ENCODE data around the gene PEX26.
"Not testable (repeated sequence)": the region's sequence is repeated elsewhere in the genome, so short reads cannot be mapped to it uniquely, and the experiment has no call there.

The PEX26 gene

DNA sequence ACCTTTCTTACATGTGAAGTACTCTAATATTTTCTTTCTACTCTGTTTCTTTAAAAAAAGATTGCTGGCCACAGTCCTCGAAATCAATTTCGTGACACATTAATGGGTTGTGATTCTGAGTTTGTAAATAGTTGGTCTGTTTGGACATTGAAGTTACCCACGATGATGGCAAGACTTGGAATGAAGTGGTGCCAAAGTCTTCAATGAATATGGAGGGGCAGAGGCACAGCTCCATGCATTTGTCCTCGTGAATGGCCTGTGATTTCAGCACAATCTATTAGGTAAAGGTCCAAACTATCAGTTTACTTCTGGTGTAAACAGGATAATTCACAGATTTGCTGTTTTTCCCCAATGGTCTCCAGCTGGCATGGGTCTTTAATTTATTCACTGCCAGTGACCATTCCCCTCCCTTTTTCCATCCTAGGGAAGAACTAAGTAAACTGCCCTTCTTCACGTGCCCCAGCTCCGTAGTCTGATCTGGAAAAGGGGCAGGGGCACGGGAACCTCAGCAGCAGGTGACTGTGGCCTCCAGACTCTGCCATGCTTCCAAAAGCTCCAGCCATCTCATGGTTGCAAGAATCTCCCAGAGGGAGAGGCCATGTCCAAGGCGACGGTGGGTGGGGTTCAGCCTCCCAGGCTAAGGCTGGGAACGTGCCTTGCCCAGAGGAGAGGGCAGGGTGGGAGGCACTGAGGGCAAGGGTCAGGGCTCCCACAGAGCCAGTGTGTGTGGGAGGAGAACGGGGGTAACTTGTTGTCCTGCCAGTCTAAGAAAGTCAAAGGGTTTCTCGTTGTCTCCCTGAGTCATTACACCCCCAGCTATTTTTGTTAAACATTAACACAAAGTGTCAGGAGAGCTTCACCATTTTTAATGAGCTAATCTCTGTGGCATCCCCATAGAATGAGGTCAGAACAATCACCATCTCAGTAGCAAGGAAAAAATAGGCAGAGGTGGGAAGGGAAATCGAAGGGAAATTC, 16.9 kb upstream of the PEX26 start:
- Histone ChIP-seq H2BK120ac (ENCODE audit: low read depth, low read length) (no peak overlapping the region), H3K4me2 (ENCODE audit: low read length, poor library complexity, severe bottlenecking) (no peak overlapping the region), H3K36me3 (ENCODE audit: control insufficient read depth in 1 of 2, insufficient read depth in 2 of 2, low read depth in 1 of 2, low read length in 2 of 2) (no peaks in the 10 kb centered on the region), H3K23ac (ENCODE audit: low read length in 2 of 2) (no peak overlapping the region), H2BK12ac (ENCODE audit: low read length in 2 of 2) (no peak overlapping the region), H3K9ac (ENCODE audit: low read length) (peak overlapping the region; percentile 14), H3K4ac (ENCODE audit: low read depth in 1 of 2, low read length in 2 of 2) (peak overlapping the region in 1 of 2 experiments; percentile 10), H2BK15ac (ENCODE audit: low read depth, poor library complexity, severe bottlenecking) (no peak overlapping the region), H2AFZ (ENCODE audit: low read depth, low read length) (no peak overlapping the region), H2BK5ac (ENCODE audit: low read depth, low read length, poor library complexity, severe bottlenecking) (peak overlapping the region; percentile 87), H2AK5ac (ENCODE audit: low read length, severe bottlenecking) (peak overlapping the region; percentile 86), H3K14ac (ENCODE audit: low read length in 2 of 2) (no peak overlapping the region), H3K4me1 (ENCODE audit: control insufficient read depth, insufficient read depth, low read depth, low read length) (peaks cover 51% of the 10 kb centered on the region), H3K27me3 (ENCODE audit: control insufficient read depth in 1 of 2, insufficient read depth in 1 of 2, low read length in 2 of 2) (no peaks in the 10 kb centered on the region), H3K18ac (ENCODE audit: low read depth in 1 of 2, low read length in 2 of 2) (no peak overlapping the region), H3K4me3 (ENCODE audit: insufficient read depth in 1 of 2, low read depth in 1 of 2, low read length in 2 of 2) (no peak overlapping the region), H4K91ac (ENCODE audit: low read length) (no peak overlapping the region), H3K27ac (ENCODE audit: low read length, poor library complexity, severe bottlenecking) (peak overlapping the region; percentile 93), H3K9me3 (ENCODE audit: control insufficient read depth, low read length) (no peaks in the 10 kb centered on the region), H4K8ac (ENCODE audit: low read length) (peak overlapping the region; percentile 9), H3K79me1 (replicated peaks; ENCODE audit: low read length, poor library complexity, severe bottlenecking) (peaks cover 3% of the 10 kb centered on the region)
- DNase-seq = peak; percentile 66
- 82% methylated on average over 10 of the region's 13 CpGs for WGBS

DNA sequence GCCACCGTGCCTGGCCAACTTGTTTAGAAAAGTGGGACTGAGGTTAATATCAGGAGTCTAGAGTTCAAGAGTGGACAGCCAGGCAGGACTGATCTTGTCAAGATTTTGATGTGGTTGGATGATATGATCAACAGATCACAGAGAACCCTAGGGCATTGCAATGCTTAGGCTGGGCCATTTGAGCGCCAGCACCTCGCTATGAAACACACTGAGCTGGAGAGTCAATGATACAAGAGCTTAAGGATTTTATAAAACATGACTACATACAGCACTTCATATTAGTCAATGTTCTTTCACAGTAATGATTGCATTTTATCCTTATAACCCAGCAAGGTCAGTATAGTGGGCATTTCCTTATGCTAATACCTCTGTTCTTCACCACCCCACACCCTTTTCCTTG, 15.4 kb upstream of the PEX26 start:
- Histone ChIP-seq H3K18ac (ENCODE audit: low read depth in 1 of 2, low read length in 2 of 2) (no peak overlapping the region), H3K14ac (ENCODE audit: low read length in 2 of 2) (no peak overlapping the region), H3K27me3 (ENCODE audit: control insufficient read depth in 1 of 2, insufficient read depth in 1 of 2, low read length in 2 of 2) (no peaks in the 10 kb centered on the region), H3K36me3 (ENCODE audit: control insufficient read depth in 1 of 2, insufficient read depth in 2 of 2, low read depth in 1 of 2, low read length in 2 of 2) (no peaks in the 10 kb centered on the region), H2AK5ac (ENCODE audit: low read length, severe bottlenecking) (peak overlapping the region; percentile 96), H4K91ac (ENCODE audit: low read length) (no peak overlapping the region), H3K4ac (ENCODE audit: low read depth in 1 of 2, low read length in 2 of 2) (no peak overlapping the region), H2BK5ac (ENCODE audit: low read depth, low read length, poor library complexity, severe bottlenecking) (no peak overlapping the region), H2BK15ac (ENCODE audit: low read depth, poor library complexity, severe bottlenecking) (no peak overlapping the region), H2BK12ac (ENCODE audit: low read length in 2 of 2) (no peak overlapping the region), H4K8ac (ENCODE audit: low read length) (no peak overlapping the region), H2AFZ (ENCODE audit: low read depth, low read length) (no peak overlapping the region), H3K4me1 (ENCODE audit: control insufficient read depth, insufficient read depth, low read depth, low read length) (peaks cover 49% of the 10 kb centered on the region), H2BK120ac (ENCODE audit: low read depth, low read length) (no peak overlapping the region), H3K4me3 (ENCODE audit: insufficient read depth in 1 of 2, low read depth in 1 of 2, low read length in 2 of 2) (no peak overlapping the region), H3K79me1 (replicated peaks; ENCODE audit: low read length, poor library complexity, severe bottlenecking) (no peaks in the 10 kb centered on the region), H3K27ac (ENCODE audit: low read length, poor library complexity, severe bottlenecking) (peak overlapping the region; percentile 93), H3K4me2 (ENCODE audit: low read length, poor library complexity, severe bottlenecking) (no peak overlapping the region), H3K23ac (ENCODE audit: low read length in 2 of 2) (no peak overlapping the region), H3K9ac (ENCODE audit: low read length) (no peak overlapping the region), H3K9me3 (ENCODE audit: control insufficient read depth, low read length) (no peaks in the 10 kb centered on the region)
- no peak for DNase-seq
- WGBS = 100% methylated on average over 1 of the region's 3 CpGs

DNA sequence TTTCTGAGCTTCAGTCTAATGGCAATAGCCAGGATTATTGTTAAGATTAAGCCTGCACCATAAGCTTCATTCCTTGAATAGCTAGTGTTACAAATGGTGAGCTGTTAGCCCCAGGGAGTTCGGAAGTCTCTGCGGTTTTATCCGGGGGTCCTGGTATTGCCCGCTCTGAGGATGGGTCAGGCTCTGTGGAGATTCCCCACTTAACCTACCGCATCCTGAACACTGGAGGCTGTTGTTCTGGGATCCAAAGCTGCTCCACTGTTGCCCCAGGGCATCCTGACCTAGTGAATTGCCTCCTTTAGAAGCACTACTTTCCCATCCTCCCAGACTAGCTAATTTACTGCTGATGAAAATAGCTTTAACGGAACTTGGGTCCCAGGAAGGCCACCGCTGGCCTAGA, 14.5 kb upstream of the PEX26 start:
- H2BK12ac ChIP-seq (ENCODE audit: low read length in 2 of 2) = no peak overlapping the region
- H3K9ac ChIP-seq (ENCODE audit: low read length) = no peak overlapping the region
- peak overlapping the region; percentile 93 for H3K27ac ChIP-seq (ENCODE audit: low read length, poor library complexity, severe bottlenecking)
- no peak overlapping the region for H3K23ac ChIP-seq (ENCODE audit: low read length in 2 of 2)
- no peak overlapping the region for H2BK120ac ChIP-seq (ENCODE audit: low read depth, low read length)
- no peaks in the 10 kb centered on the region for H3K9me3 ChIP-seq (ENCODE audit: control insufficient read depth, low read length)
- no peak overlapping the region for H3K18ac ChIP-seq (ENCODE audit: low read depth in 1 of 2, low read length in 2 of 2)
- H3K4ac ChIP-seq (ENCODE audit: low read depth in 1 of 2, low read length in 2 of 2) = no peak overlapping the region
- H4K91ac ChIP-seq (ENCODE audit: low read length) = no peak overlapping the region
- no peaks in the 10 kb centered on the region for H3K27me3 ChIP-seq (ENCODE audit: control insufficient read depth in 1 of 2, insufficient read depth in 1 of 2, low read length in 2 of 2)
- H4K8ac ChIP-seq (ENCODE audit: low read length) = no peak overlapping the region
- H3K4me3 ChIP-seq (ENCODE audit: insufficient read depth in 1 of 2, low read depth in 1 of 2, low read length in 2 of 2) = no peak overlapping the region
- peak overlapping the region; percentile 86 for H2AK5ac ChIP-seq (ENCODE audit: low read length, severe bottlenecking)
- 85% methylated on average over 7 of the region's 7 CpGs for WGBS
- H2AFZ ChIP-seq (ENCODE audit: low read depth, low read length) = no peak overlapping the region
- peaks cover 54% of the 10 kb centered on the region for H3K4me1 ChIP-seq (ENCODE audit: control insufficient read depth, insufficient read depth, low read depth, low read length)
- no peak for DNase-seq
- peak overlapping the region; percentile 67 for H2BK5ac ChIP-seq (ENCODE audit: low read depth, low read length, poor library complexity, severe bottlenecking)
- no peaks in the 10 kb centered on the region for H3K79me1 ChIP-seq (replicated peaks; ENCODE audit: low read length, poor library complexity, severe bottlenecking)
- no peak overlapping the region for H3K14ac ChIP-seq (ENCODE audit: low read length in 2 of 2)
- H2BK15ac ChIP-seq (ENCODE audit: low read depth, poor library complexity, severe bottlenecking) = no peak overlapping the region
- no peaks in the 10 kb centered on the region for H3K36me3 ChIP-seq (ENCODE audit: control insufficient read depth in 1 of 2, insufficient read depth in 2 of 2, low read depth in 1 of 2, low read length in 2 of 2)
- H3K4me2 ChIP-seq (ENCODE audit: low read length, poor library complexity, severe bottlenecking) = no peak overlapping the region

DNA sequence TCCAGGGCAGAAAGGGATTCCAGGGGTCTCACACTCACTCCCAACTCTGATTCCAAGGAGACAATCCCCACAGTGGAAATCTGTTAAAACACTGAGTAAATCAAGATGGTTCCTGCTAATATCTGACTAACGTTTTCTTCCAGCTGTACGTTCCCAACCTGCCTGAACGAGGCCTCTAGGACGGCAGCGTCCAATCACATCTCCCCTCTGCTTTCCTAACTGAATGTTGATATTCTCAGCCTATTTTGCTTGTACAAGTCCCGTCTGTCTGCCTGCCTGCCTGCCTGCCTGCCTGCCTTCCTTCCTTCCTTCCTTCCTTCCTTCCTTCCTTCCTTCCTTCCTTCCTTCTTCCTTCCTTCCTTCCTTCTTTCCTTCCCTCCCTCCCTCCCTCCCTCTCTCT, 14.1 kb upstream of the PEX26 start:
- not testable (repeated sequence) for H4K8ac ChIP-seq (ENCODE audit: low read length); H3K9ac ChIP-seq (ENCODE audit: low read length); H3K79me1 ChIP-seq (replicated peaks; ENCODE audit: low read length, poor library complexity, severe bottlenecking); H3K4me2 ChIP-seq (ENCODE audit: low read length, poor library complexity, severe bottlenecking); H3K4ac ChIP-seq (ENCODE audit: low read depth in 1 of 2, low read length in 2 of 2); H3K14ac ChIP-seq (ENCODE audit: low read length in 2 of 2); H2BK120ac ChIP-seq (ENCODE audit: low read depth, low read length); H2BK15ac ChIP-seq (ENCODE audit: low read depth, poor library complexity, severe bottlenecking); H3K36me3 ChIP-seq (ENCODE audit: control insufficient read depth in 1 of 2, insufficient read depth in 2 of 2, low read depth in 1 of 2, low read length in 2 of 2); H4K91ac ChIP-seq (ENCODE audit: low read length); H3K18ac ChIP-seq (ENCODE audit: low read depth in 1 of 2, low read length in 2 of 2); H3K9me3 ChIP-seq (ENCODE audit: control insufficient read depth, low read length); H3K4me3 ChIP-seq (ENCODE audit: insufficient read depth in 1 of 2, low read depth in 1 of 2, low read length in 2 of 2); H3K23ac ChIP-seq (ENCODE audit: low read length in 2 of 2); H2BK12ac ChIP-seq (ENCODE audit: low read length in 2 of 2); H3K27me3 ChIP-seq (ENCODE audit: control insufficient read depth in 1 of 2, insufficient read depth in 1 of 2, low read length in 2 of 2); DNase-seq; H2AFZ ChIP-seq (ENCODE audit: low read depth, low read length)
- peak overlapping the region; percentile 86 for H2AK5ac ChIP-seq (ENCODE audit: low read length, severe bottlenecking)
- peak overlapping the region; percentile 93 for H3K27ac ChIP-seq (ENCODE audit: low read length, poor library complexity, severe bottlenecking)
- 79% methylated on average over 6 of the region's 6 CpGs for WGBS
- H3K4me1 ChIP-seq (ENCODE audit: control insufficient read depth, insufficient read depth, low read depth, low read length) = peaks cover 54% of the 10 kb centered on the region
- peak overlapping the region; percentile 67 for H2BK5ac ChIP-seq (ENCODE audit: low read depth, low read length, poor library complexity, severe bottlenecking)

All from mesenchymal stem cell (in vitro differentiated cells and primary cell).